GM21390 (cell line): Measurements from ENCODE around the gene CECR2.

Experiments
- ATAC-seq: cut with Tn5 transposase; IDR thresholded peaks from one replicate; pipeline ENCODE4 v1.9.1; 2021; ENCODE audit not compliant: unreplicated experiment

CECR2 gene

GRCh38 chr22:17366830-17367229, 2.4 kb upstream of the CECR2 start:
- ATAC-seq: no peak

GRCh38 chr22:17368144-17368543, 1.1 kb upstream of the CECR2 start:
- ATAC-seq: no peak

GRCh38 chr22:17368554-17369438, 464 bp upstream of the CECR2 start:
- ATAC-seq: no peak

GRCh38 chr22:17370026-17370765, 936 bp downstream of the CECR2 start:
- no peak for ATAC-seq

GRCh38 chr22:17370766-17371432, 1.6 kb downstream of the CECR2 start:
- no peak for ATAC-seq

- no peak for ATAC-seq
Observed at GRCh38 chr22:17371448-17371847, 2.2 kb downstream of the CECR2 start.

- no peak for ATAC-seq
Observed at GRCh38 chr22:17373855-17374254, 4.6 kb downstream of the CECR2 start.

GRCh38 chr22:17375914-17376614, 6.8 kb downstream of the CECR2 start:
- no peak for ATAC-seq

GRCh38 chr22:17376950-17377349, 7.7 kb downstream of the CECR2 start:
- ATAC-seq: no peak

GRCh38 chr22:17379944-17380343, 10.7 kb downstream of the CECR2 start:
- no peak for ATAC-seq

- no peak for ATAC-seq
Observed at GRCh38 chr22:17380359-17381087, 11.3 kb downstream of the CECR2 start.

GRCh38 chr22:17381192-17381913, 12.1 kb downstream of the CECR2 start:
- ATAC-seq: no peak

GRCh38 chr22:17384612-17385330, 15.5 kb downstream of the CECR2 start:
- ATAC-seq: no peak

GRCh38 chr22:17387356-17387755, 18.1 kb downstream of the CECR2 start:
- ATAC-seq: no peak

- no peak for ATAC-seq
Observed at GRCh38 chr22:17388235-17388634, 19.0 kb downstream of the CECR2 start.

GRCh38 chr22:17390087-17390486, 20.8 kb downstream of the CECR2 start:
- ATAC-seq: no peak

- ATAC-seq: no peak
Observed at GRCh38 chr22:17396516-17396915, 27.3 kb downstream of the CECR2 start.

- no peak for ATAC-seq
Observed at GRCh38 chr22:17397756-17398547, 28.7 kb downstream of the CECR2 start.
